CD4-positive, CD25-positive, alpha-beta regulatory T cell (primary cell): ENCODE data around the gene NFAT5. TPM values are rescaled to one million over a fixed set of nuclear protein-coding genes. Genes with fewer than 3 reads are reported as not detected.

ENCODE experiments used
- ATAC-seq, 2 donors: fragments of 150-1000 bp; cut with Tn5 transposase; one replicate each; pipeline ENCODE4 v1.10.0; 2021; ENCODE audit warnings: low read depth in 2 of 2, moderate number of reproducible peaks in 2 of 2, moderate library complexity in 1 of 2
- DNase-seq, 3 donors: peaks; one replicate each; pipeline versions ENCODE4 v3.0.0 to v3.0.0-alpha.2; 2012 to 2022; ENCODE audit warnings: mixed read lengths in 1 of 3
- H3K27ac ChIP-seq: one replicate; pipeline ENCODE4 v1.7.0; 2013; ENCODE audit warnings: mild to moderate bottlenecking, low read length; ENCODE audit not compliant: insufficient read depth, poor library complexity, severe bottlenecking
- H3K27me3 ChIP-seq: one replicate; pipeline ENCODE4 v1.7.0; 2013; ENCODE audit warnings: low read length; ENCODE audit not compliant: control insufficient read depth, insufficient read depth
- H3K36me3 ChIP-seq: one replicate; pipeline ENCODE4 v1.7.0; 2013; ENCODE audit warnings: mild to moderate bottlenecking, low read length, moderate library complexity; ENCODE audit not compliant: control insufficient read depth, insufficient read depth
- H3K4me1 ChIP-seq: 2 replicates; pipeline ENCODE4 v1.7.0; 2013; ENCODE audit warnings: mild to moderate bottlenecking, low read length; ENCODE audit not compliant: insufficient read depth, control insufficient read depth, poor library complexity, severe bottlenecking
- H3K4me3 ChIP-seq: one replicate; pipeline ENCODE4 v1.7.0; 2013; ENCODE audit warnings: low read depth, mild to moderate bottlenecking, low read length, moderate library complexity
- H3K9me3 ChIP-seq, 2 experiments: 1 replicate in 1 of 2; 2 replicates in 1 of 2; pipeline ENCODE4 v1.7.0; 2013; ENCODE audit warnings: low read length in 2 of 2, mild to moderate bottlenecking in 1 of 2, moderate library complexity in 1 of 2; ENCODE audit not compliant: control insufficient read depth in 2 of 2
- H3K27ac Mint-ChIP-seq, 3 donors: one replicate each; pipeline ENCODE4 v1.8.0; 2020 to 2022; ENCODE audit warnings: mild to moderate bottlenecking in 3 of 3, mixed read lengths in 3 of 3, moderate library complexity in 2 of 3
- H3K27me3 Mint-ChIP-seq: one replicate; pipeline ENCODE4 v1.8.0; 2022; ENCODE audit warnings: mild to moderate bottlenecking, mixed read lengths
- H3K36me3 Mint-ChIP-seq: one replicate; pipeline ENCODE4 v1.8.0; 2020; ENCODE audit warnings: mixed read lengths
- H3K4me1 Mint-ChIP-seq, 4 donors: one replicate each; pipeline ENCODE4 v1.8.0; 2020 to 2022; ENCODE audit warnings: mixed read lengths in 4 of 4, mild to moderate bottlenecking in 1 of 4
- H3K4me3 Mint-ChIP-seq, 4 donors: one replicate each; pipeline ENCODE4 v1.8.0; 2020 to 2022; ENCODE audit warnings: mild to moderate bottlenecking in 4 of 4, mixed read lengths in 4 of 4, moderate library complexity in 3 of 4
- H3K9me3 Mint-ChIP-seq, 7 donors: one replicate each; pipeline ENCODE4 v1.8.0; 2020 to 2022; ENCODE audit warnings: mixed read lengths in 7 of 7, mild to moderate bottlenecking in 3 of 7, moderate library complexity in 2 of 7
- polyA plus RNA-seq, 4 donors: library from polyadenylated mRNA; unstranded; fragments of 300-500 nt; fragmentation: Illumina TruSeq; gene quantifications; one replicate each; pipeline ENCODE4 v1.2.3, GENCODE V29; 2021
- total RNA-seq: library from RNA; stranded (reverse); gene quantifications from one replicate; pipeline ENCODE4 v1.2.3, GENCODE V29; 2022

Gene NFAT5
- total and polyA plus RNA-seq, 5 donors from 2014 or later = 7.0 to 57.6 (median 12.0) TPM

- H3K4me3 ChIP-seq = no peak overlapping the region
- no peak overlapping the region for H3K4me3 Mint-ChIP-seq
- no peaks in the 10 kb centered on the region for H3K9me3 ChIP-seq
- H3K27ac Mint-ChIP-seq = no peak overlapping the region
- no peaks in the 10 kb centered on the region for H3K27me3 ChIP-seq
- H3K27ac ChIP-seq = no peak overlapping the region
- no peaks in the 10 kb centered on the region for H3K4me1 ChIP-seq
- no peaks in the 10 kb centered on the region for H3K27me3 Mint-ChIP-seq
- peaks cover 0 to 2% (median 0%) of the 10 kb centered on the region in 7 donors for H3K9me3 Mint-ChIP-seq
- no peak for DNase-seq
- H3K36me3 ChIP-seq = no peaks in the 10 kb centered on the region
- no peak for ATAC-seq
- H3K4me1 Mint-ChIP-seq = no peaks in the 10 kb centered on the region
- H3K36me3 Mint-ChIP-seq = no peaks in the 10 kb centered on the region
These were observed 42.0 kb upstream of the NFAT5 start for GRCh38 chr16:69523566-69524305.

- H3K4me1 Mint-ChIP-seq = peaks cover 9 to 18% (median 12%) of the 10 kb centered on the region in 4 donors
- Histone ChIP-seq H3K4me1 (peaks cover 9% of the 10 kb centered on the region), H3K36me3 (no peaks in the 10 kb centered on the region), H3K27me3 (no peaks in the 10 kb centered on the region), H3K4me3 (no peak overlapping the region), H3K27ac (no peak overlapping the region), H3K9me3 (no peaks in the 10 kb centered on the region)
- DNase-seq (no peak), ATAC-seq (no peak)
- no peaks in the 10 kb centered on the region for H3K27me3 Mint-ChIP-seq
- H3K36me3 Mint-ChIP-seq = no peaks in the 10 kb centered on the region
- H3K9me3 Mint-ChIP-seq = no peaks in the 10 kb centered on the region
- H3K27ac Mint-ChIP-seq = no peak overlapping the region
- H3K4me3 Mint-ChIP-seq = no peak overlapping the region
These were observed 38.7 kb upstream of the NFAT5 start for GRCh38 chr16:69526831-69527655.

- no peak overlapping the region for H3K27ac Mint-ChIP-seq
- H3K27me3 Mint-ChIP-seq = no peaks in the 10 kb centered on the region
- H3K4me1 Mint-ChIP-seq = peaks cover 9 to 18% (median 12%) of the 10 kb centered on the region in 4 donors
- Histone ChIP-seq H3K4me1 (peaks cover 9% of the 10 kb centered on the region), H3K36me3 (no peaks in the 10 kb centered on the region), H3K27me3 (no peaks in the 10 kb centered on the region), H3K4me3 (no peak overlapping the region), H3K27ac (no peak overlapping the region), H3K9me3 (no peaks in the 10 kb centered on the region)
- ATAC-seq (no peak), DNase-seq (no peak)
- H3K4me3 Mint-ChIP-seq = no peak overlapping the region
- H3K9me3 Mint-ChIP-seq = no peaks in the 10 kb centered on the region
- H3K36me3 Mint-ChIP-seq = no peaks in the 10 kb centered on the region
These were observed 33.8 kb upstream of the NFAT5 start for GRCh38 chr16:69531988-69532387.

GRCh38 chr16:69532641-69533455 lies 32.9 kb upstream of the NFAT5 start:
- Mint-ChIP-seq H3K9me3 (no peaks in the 10 kb centered on the region), H3K4me3 (peak overlapping the region in 1 of 4 donors; percentile 59), H3K36me3 (no peaks in the 10 kb centered on the region), H3K27me3 (peaks cover 4% of the 10 kb centered on the region), H3K27ac (peak overlapping the region in 1 of 3 donors; percentile 33), H3K4me1 (peaks cover 9 to 18% (median 12%) of the 10 kb centered on the region in 4 donors)
- Histone ChIP-seq H3K9me3 (no peaks in the 10 kb centered on the region), H3K27me3 (no peaks in the 10 kb centered on the region), H3K4me3 (no peak overlapping the region), H3K27ac (no peak overlapping the region), H3K4me1 (peaks cover 9% of the 10 kb centered on the region), H3K36me3 (no peaks in the 10 kb centered on the region)
- no peak for ATAC-seq
- DNase-seq = no peak

GRCh38 chr16:69534720-69535119 lies 31.0 kb upstream of the NFAT5 start:
- H3K4me1 ChIP-seq = peaks cover 9% of the 10 kb centered on the region
- H3K9me3 ChIP-seq = no peaks in the 10 kb centered on the region
- H3K27ac ChIP-seq = no peak overlapping the region
- no peaks in the 10 kb centered on the region for H3K36me3 Mint-ChIP-seq
- no peaks in the 10 kb centered on the region for H3K36me3 ChIP-seq
- no peaks in the 10 kb centered on the region for H3K27me3 ChIP-seq
- no peak overlapping the region for H3K4me3 Mint-ChIP-seq
- peaks cover 4% of the 10 kb centered on the region for H3K27me3 Mint-ChIP-seq
- no peaks in the 10 kb centered on the region for H3K9me3 Mint-ChIP-seq
- H3K4me3 ChIP-seq = no peak overlapping the region
- H3K4me1 Mint-ChIP-seq = peaks cover 9 to 15% (median 12%) of the 10 kb centered on the region in 4 donors
- ATAC-seq (no peak), DNase-seq (no peak)
- H3K27ac Mint-ChIP-seq = no peak overlapping the region

GRCh38 chr16:69535123-69536050 lies 30.4 kb upstream of the NFAT5 start:
- H3K9me3 ChIP-seq = no peaks in the 10 kb centered on the region
- H3K27ac Mint-ChIP-seq = peak overlapping the region in 2 of 3 donors; percentile 18 to 49

GRCh38 chr16:69537706-69538080 lies 28.1 kb upstream of the NFAT5 start:
- H3K9me3 Mint-ChIP-seq = no peaks in the 10 kb centered on the region
- H3K4me1 Mint-ChIP-seq = no peaks in the 10 kb centered on the region
- H3K4me3 ChIP-seq = no peak overlapping the region
- no peak overlapping the region for H3K27ac ChIP-seq
- H3K4me3 Mint-ChIP-seq = no peak overlapping the region
- no peaks in the 10 kb centered on the region for H3K36me3 Mint-ChIP-seq
- ATAC-seq (no peak), DNase-seq (no peak)
- H3K27me3 ChIP-seq = no peaks in the 10 kb centered on the region
- H3K36me3 ChIP-seq = no peaks in the 10 kb centered on the region
- H3K9me3 ChIP-seq = no peaks in the 10 kb centered on the region
- H3K4me1 ChIP-seq = no peaks in the 10 kb centered on the region
- no peak overlapping the region for H3K27ac Mint-ChIP-seq
- peaks cover 4% of the 10 kb centered on the region for H3K27me3 Mint-ChIP-seq

More at GRCh38 chr16:69535123-69536050, 30.4 kb upstream of the NFAT5 start:
- peaks cover 7% of the 10 kb centered on the region for H3K4me1 ChIP-seq
- no peaks in the 10 kb centered on the region for H3K27me3 ChIP-seq
- no peak overlapping the region for H3K4me3 Mint-ChIP-seq
- H3K36me3 ChIP-seq = no peaks in the 10 kb centered on the region
- no peaks in the 10 kb centered on the region for H3K9me3 Mint-ChIP-seq
- no peak overlapping the region for H3K27ac ChIP-seq
- peaks cover 4% of the 10 kb centered on the region for H3K27me3 Mint-ChIP-seq
- H3K4me1 Mint-ChIP-seq = peaks cover 8 to 10% (median 9%) of the 10 kb centered on the region in 4 donors
- no peak overlapping the region for H3K4me3 ChIP-seq
- no peak for ATAC-seq
- DNase-seq = no peak
- no peaks in the 10 kb centered on the region for H3K36me3 Mint-ChIP-seq
